D721Med (cell line): Measurements from ENCODE around the gene PCSK7.

ENCODE experiments used
- DNase-seq: peaks from one replicate; pipeline ENCODE4 v3.0.0; 2011; ENCODE audit warnings: low spot score; ENCODE audit not compliant: insufficient read length
- FAIRE-seq: peaks from 2 replicates; lab custom pipeline; 2011; peaks lifted over from hg19 to GRCh38; lab: Jason Lieb, UNC
- CTCF ChIP-seq: IDR thresholded peaks from 2 replicates; pipeline ENCODE4 v1.5.1; 2012; ENCODE audit warnings: mild to moderate bottlenecking, control low read depth; ENCODE audit not compliant: insufficient read depth; ENCODE audit errors: missing control alignments

PCSK7 gene

GRCh38 chr11:117154468-117154867 is 77.4 kb downstream of the PCSK7 start:
- no peak for DNase-seq
- FAIRE-seq, result no peak
- TF ChIP-seq CTCF, result no peak
